Measurements from ENCODE around the gene GOLGA6L2.
A peak's percentile ranks its signal among the peaks of the same experiment; 100 is the strongest.
"Not testable (repeated sequence)": the region's sequence is repeated elsewhere in the genome, so short reads cannot be mapped to it uniquely, and the experiment has no call there.

Gene GOLGA6L2

DNA sequence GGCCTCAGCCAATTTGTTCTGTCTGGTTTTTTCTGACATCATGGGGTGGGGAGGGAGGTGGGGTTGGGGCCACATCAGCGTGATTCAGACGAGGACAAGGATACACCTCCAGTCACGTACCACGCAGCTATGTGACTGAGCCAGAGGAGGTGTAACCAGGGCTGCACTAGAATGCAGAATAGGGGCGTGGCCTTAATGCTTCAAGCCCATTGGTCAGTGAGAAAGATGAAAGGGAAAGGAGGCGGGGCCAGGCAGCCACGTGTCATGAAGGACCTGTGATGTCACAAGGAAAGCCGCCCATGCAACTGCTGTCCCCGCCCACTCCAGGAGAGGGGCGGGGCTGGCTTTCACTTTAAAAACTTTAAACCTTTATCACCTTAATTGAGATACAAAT lies at the start of gene GOLGA6L2:
Gene GOLGA6L2 (minus strand): TSS at position 137 of the 394 bp plus-strand sequence. CDS start 62 bp downstream, at position 75.
- DNase-seq = no peak

GRCh38 chr15:23484870-23485269 lies 37.8 kb upstream of the GOLGA6L2 start:
- DNase-seq = no peak

DNA sequence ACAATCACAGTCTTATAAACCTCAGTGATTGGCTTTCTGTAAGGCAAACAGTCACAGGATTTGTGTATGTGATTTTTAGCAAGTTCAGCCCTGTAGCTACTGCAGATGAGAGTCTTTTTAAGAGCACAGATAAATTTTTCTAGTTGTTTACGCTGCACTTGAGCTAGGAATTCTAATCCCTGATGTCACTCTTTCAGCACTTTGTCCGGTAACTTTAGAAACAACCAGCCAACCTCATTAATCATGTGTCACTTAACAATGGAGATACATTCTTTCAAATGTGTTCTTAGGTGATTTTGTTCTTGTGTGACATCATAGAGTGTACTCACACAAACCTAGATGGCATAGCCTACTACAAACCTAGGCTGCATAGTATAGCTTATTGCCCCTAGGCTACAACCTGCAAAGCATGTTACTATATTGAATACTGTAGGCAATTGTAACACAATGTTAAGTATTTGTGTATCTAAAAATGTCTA lies 36.8 kb upstream of the GOLGA6L2 start:
- DNase-seq = peak; percentile 33

- DNase-seq = no peak
Measured at GRCh38 chr15:23482764-23483489, 35.9 kb upstream of the GOLGA6L2 start.

GRCh38 chr15:23482228-23482627 lies 35.2 kb upstream of the GOLGA6L2 start:
- DNase-seq = no peak

- no peak for DNase-seq
Measured at GRCh38 chr15:23477920-23478319, 30.9 kb upstream of the GOLGA6L2 start.

DNA sequence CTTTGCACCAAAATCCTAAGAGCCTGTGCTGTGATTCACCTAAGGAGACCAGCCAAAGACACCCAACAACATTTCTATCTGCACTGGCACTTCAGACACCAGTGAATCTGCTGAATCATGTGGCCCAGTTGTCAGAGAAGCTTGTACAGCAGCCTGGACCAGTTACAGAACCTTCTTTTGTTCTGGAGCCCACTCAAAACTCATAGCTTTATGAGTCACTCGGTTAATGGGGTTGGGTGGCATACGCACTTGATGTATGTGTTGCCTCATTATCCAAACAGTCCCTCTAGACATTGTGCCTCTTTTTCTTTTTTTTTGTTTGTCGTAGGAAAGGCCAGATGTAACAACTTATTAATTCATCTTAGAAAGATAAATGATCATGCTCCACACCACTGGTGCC lies 25.6 kb upstream of the GOLGA6L2 start:
- DNase-seq = no peak

DNA sequence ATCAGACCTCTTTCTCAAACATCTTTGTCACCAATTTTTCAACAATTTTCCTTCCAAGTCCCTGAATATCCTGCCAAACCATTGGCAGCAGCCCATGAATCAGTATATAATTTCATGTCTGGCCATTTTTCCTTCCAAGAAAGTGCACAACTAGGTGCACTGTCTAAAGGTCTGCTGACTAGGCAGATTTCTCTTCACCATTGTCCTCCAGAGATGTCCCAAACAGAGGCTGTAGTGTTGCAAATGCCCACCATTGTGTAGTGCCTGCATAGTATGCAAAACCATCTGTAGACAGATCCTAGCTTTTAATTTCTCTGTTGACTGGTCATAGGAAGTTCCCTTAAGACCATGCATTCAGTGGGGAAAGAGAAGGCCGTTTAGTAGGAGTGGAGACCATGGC lies 25.0 kb upstream of the GOLGA6L2 start:
- DNase-seq = no peak

GRCh38 chr15:23467110-23467600 lies 20.1 kb upstream of the GOLGA6L2 start:
- peak; percentile 3 for DNase-seq

GRCh38 chr15:23457890-23458289 lies 10.8 kb upstream of the GOLGA6L2 start:
- no peak for DNase-seq

- no peak for DNase-seq
Measured at GRCh38 chr15:23446215-23447106, 582 bp downstream of the GOLGA6L2 start.

- no peak for DNase-seq
Measured at GRCh38 chr15:23444269-23444668, 2.8 kb downstream of the GOLGA6L2 start.

GRCh38 chr15:23441204-23441603 lies 5.8 kb downstream of the GOLGA6L2 start:
- no peak for DNase-seq

GRCh38 chr15:23440596-23440995 lies 6.4 kb downstream of the GOLGA6L2 start:
- no peak for DNase-seq

DNA sequence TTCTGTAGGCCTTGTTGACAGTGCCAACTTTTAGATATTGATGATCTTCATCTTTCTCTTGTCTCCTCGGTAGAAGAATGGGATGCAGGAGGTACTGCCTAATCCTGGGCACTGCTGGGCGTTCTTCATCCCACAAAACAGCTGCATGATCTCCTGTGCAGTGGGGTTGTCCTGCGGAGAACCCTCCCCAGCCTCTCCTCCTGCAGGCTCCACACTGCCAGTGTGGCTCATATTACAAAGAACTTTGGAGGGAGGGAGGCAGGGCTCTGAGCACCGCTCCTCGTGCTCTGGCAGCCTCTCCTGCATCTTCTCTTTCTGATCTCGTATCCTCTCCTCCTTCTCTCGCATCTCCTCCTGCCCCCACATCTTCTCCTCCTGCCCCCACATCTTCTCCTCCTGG lies 7.5 kb downstream of the GOLGA6L2 start:
- no peak for DNase-seq

DNA sequence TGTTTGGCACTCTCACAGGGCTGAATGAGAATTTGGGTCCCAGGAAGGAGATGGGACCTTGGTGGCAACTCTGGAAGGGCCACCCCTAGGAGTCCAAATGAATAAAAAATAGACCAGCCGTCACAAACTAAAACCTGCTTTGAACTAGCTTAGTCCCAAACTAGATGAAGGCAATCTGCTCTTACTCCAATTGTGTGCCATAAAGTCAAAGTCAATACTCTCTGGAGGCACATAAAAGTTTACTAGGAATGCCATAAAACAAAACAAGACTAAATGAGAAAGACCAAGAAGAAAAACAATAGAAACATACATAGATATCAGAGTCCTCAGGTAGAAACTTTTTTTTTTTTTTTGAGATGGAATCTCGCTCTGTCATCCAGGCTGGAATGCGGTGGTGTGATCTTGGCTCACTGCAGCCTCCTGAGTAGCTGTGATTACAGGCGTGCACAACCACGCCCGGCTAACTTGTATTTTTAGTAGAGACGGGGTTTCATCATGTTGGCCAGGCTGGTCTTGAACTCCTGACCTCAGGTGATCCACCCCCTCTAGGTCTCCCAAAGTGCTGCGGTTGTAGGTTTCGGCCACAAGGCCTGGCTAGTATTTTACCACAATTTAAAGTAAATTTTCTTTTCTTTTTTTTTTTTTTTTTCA lies 8.1 kb downstream of the GOLGA6L2 start:
- no peak for DNase-seq

DNA sequence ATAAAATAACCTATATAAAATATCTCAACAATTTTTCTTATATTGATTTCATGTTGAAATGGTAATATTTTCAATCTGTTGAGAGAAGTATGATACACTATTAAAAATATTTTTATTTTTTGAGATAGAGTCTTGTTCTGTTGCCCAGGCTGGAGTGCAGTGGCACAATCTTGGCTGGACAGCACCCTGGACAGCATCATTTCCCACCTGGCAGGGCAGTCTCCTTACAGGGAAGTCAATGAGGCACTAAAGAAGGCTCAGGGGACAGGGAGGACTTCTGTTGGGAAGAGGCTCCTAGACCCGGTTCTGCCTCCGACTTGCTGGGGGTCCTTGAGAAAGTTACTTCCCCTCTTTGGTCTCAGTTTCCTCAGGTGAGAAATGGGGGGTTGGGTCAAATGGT lies 9.4 kb downstream of the GOLGA6L2 start:
- no peak for DNase-seq

- no peak for DNase-seq
Measured at GRCh38 chr15:23437146-23437545, 9.9 kb downstream of the GOLGA6L2 start.

GRCh38 chr15:23436421-23436820 lies 10.6 kb downstream of the GOLGA6L2 start:
- DNase-seq = no peak

GRCh38 chr15:23434699-23435098 lies 12.3 kb downstream of the GOLGA6L2 start:
- not testable (repeated sequence) for DNase-seq

- not testable (repeated sequence) for DNase-seq
Measured at GRCh38 chr15:23425327-23425726, 21.7 kb downstream of the GOLGA6L2 start.

GRCh38 chr15:23424111-23424904 lies 22.7 kb downstream of the GOLGA6L2 start:
- DNase-seq = no peak
